ENCODE measurements around the gene ZKSCAN3. TPM values are rescaled to one million over a fixed set of nuclear protein-coding genes. Genes with fewer than 3 reads are reported as not detected.
A peak's percentile ranks its signal among the peaks of the same experiment; 100 is the strongest.

ZKSCAN3 gene
- total and polyA plus RNA-seq, 2 of the 8 experiments (the other 6 are each of a cell fraction or from before 2014, with no cell fraction given) = 2.7 to 9.8 TPM

GRCh38 chr6:28354688-28355554, 5.2 kb downstream of the ZKSCAN3 start:
- Histone ChIP-seq H2BK15ac (ENCODE audit: low read length) (no peak overlapping the region), H2AK5ac (ENCODE audit: low read depth, low read length) (no peak overlapping the region), H3K23me2 (ENCODE audit: low read depth, low read length) (peaks cover 3% of the 10 kb centered on the region; the same call in 1 of the 2 replicates), H4K5ac (ENCODE audit: insufficient read length, low read depth, low read length) (no peak overlapping the region), H4K20me1 (replicated peaks in 1 of 2; ENCODE audit: control insufficient read depth in 1 of 2, insufficient read depth in 2 of 2, low read length in 2 of 2) (peaks cover 0 to 7% of the 10 kb centered on the region in 2 experiments), H2BK20ac (ENCODE audit: low read length) (no peak overlapping the region), H3K4me1 (replicated peaks in 1 of 4; ENCODE audit: control insufficient read depth in 3 of 4, insufficient read depth in 4 of 4, low read length in 3 of 4) (peaks cover 4 to 6% (median 5%) of the 10 kb centered on the region in 4 experiments; a peak in 5 of 7 replicates), H3K9me3 (ENCODE audit: insufficient read depth in 2 of 2, low read depth in 1 of 2, low read length in 1 of 2) (peaks cover 0 to 3% of the 10 kb centered on the region in 2 experiments; a peak in 2 of 4 replicates), H4K91ac (replicated peaks; ENCODE audit: insufficient read length, low read length) (no peak overlapping the region), H3K4ac (replicated peaks; ENCODE audit: insufficient read length, low read depth, low read length) (no peak overlapping the region), H3K4me2 (ENCODE audit: insufficient read depth in 1 of 2, low read depth in 2 of 2, low read length in 2 of 2) (peak overlapping the region in 1 of 2 experiments; percentile 64; a peak in 1 of 4 replicates), H4K8ac (ENCODE audit: extremely low read depth, insufficient read depth, low read length) (no peak overlapping the region), H3K27me3 (replicated peaks in 1 of 4; ENCODE audit: control insufficient read depth in 3 of 4, extremely low read depth in 1 of 4, insufficient read depth in 3 of 4, low read length in 3 of 4) (no peaks in the 10 kb centered on the region), H3K9ac (replicated peaks in 1 of 4; ENCODE audit: extremely low read depth in 1 of 4, low read depth in 3 of 4, low read length in 3 of 4) (peak overlapping the region in 1 of 4 experiments; percentile 10; a peak in 1 of 7 replicates), H3K18ac (ENCODE audit: extremely low read depth, low read length) (no peak overlapping the region), H3K14ac (ENCODE audit: insufficient read length) (no peak overlapping the region), H2BK5ac (ENCODE audit: low read depth, low read length) (no peak overlapping the region), H2BK120ac (replicated peaks; ENCODE audit: low read depth, low read length) (no peak overlapping the region), H3K56ac (replicated peaks; ENCODE audit: insufficient read length, low read depth, low read length) (no peak overlapping the region), H3K27ac (ENCODE audit: low read depth, low read length) (no peak overlapping the region), H3K4me3 (ENCODE audit: extremely low read depth in 1 of 4, insufficient read depth in 2 of 4, low read depth in 3 of 4, low read length in 4 of 4) (no peak overlapping the region), H2AFZ (ENCODE audit: low read length) (no peak overlapping the region), H2BK12ac (ENCODE audit: low read depth, low read length) (no peak overlapping the region), H3K36me3 (ENCODE audit: control insufficient read depth in 2 of 4, insufficient read depth in 4 of 4, low read length in 3 of 4) (no peaks in the 10 kb centered on the region), H3K79me2 (ENCODE audit: control insufficient read depth in 1 of 2, insufficient read depth in 2 of 2, low read length in 2 of 2) (peaks cover 5 to 43% of the 10 kb centered on the region in 2 experiments; a peak in 3 of 4 replicates), H3K23ac (ENCODE audit: insufficient read length) (no peak overlapping the region), H3K79me1 (ENCODE audit: low read depth, low read length) (no peaks in the 10 kb centered on the region; the same call in 1 of the 2 replicates)
- ChIA-PET POLR2A (ENCODE audit: partially characterized antibody) (interaction anchor here (1.2 to 3.7 kb wide), 5 partner anchors 8 to 106 kb away, joined by 3 to 36 read pairs (median 3); partner anchors contain the start of gene ZSCAN31), CTCF (ENCODE audit: partially characterized antibody) (interaction anchor here (0.6 to 4.2 kb wide), 27 partner anchors 7 to 301 kb away, joined by 3 to 34 read pairs (median 6); partner anchors contain the start of genes PGBD1, ZKSCAN4, ZSCAN26 and ZSCAN31)
- no peak for DNase-seq (ENCODE audit: low read depth in 1 of 2, low spot score in 2 of 2)
- no peak for TF ChIP-seq RBBP5 (IDR thresholded peaks at IDR 0.05; ENCODE audit: borderline replicate concordance, low read depth, low read length)
- TF ChIP-seq RFX5 (IDR thresholded peaks at IDR 0.05; ENCODE audit: borderline replicate concordance, low read depth, low read length) = no peak
- TF ChIP-seq GTF2F1 (IDR thresholded peaks at IDR 0.05; ENCODE audit: borderline replicate concordance, low read depth, low read length) = no peak
- no peak for FAIRE-seq
- 91% methylated on average over 10 of the region's 10 CpGs; no CpG with 5 or more reads in 1 of the 2 experiments for WGBS, 2 experiments (ENCODE audit: extremely low coverage in 1 of 2, insufficient coverage in 1 of 2, insufficient read length in 1 of 2, insufficient replicate concordance in 2 of 2, low coverage in 1 of 2, low lambda C conversion rate in 2 of 2, missing lambda C conversion rate in 1 of 2)

Data from H1 (cell line).